BJ (cell line): ENCODE measurements around the gene TRRAP. TPM values are rescaled to one million over a fixed set of nuclear protein-coding genes. Genes with fewer than 3 reads are reported as not detected.

ENCODE experiments used
- CTCF ChIA-PET: fragments of 350-600 bp; formaldehyde crosslinking; extraction: SDS; loops from one replicate; lab custom pipeline; 2021; ENCODE audit warnings: antibody characterized with exemption, inconsistent platforms; lab: Yijun Ruan, JAX
- POLR2A ChIA-PET: fragments of 300-600 bp; sonication (Branson Sonifier 250); formaldehyde crosslinking; extraction: SDS; loops from one replicate; lab custom pipeline; 2021; ENCODE audit warnings: antibody characterized with exemption; lab: Charles Lee
- DNase-seq: peaks from one replicate; pipeline ENCODE4 v3.0.0-alpha.2; 2011; ENCODE audit warnings: low read depth
- H3K27me3 ChIP-seq: 2 replicates; pipeline ENCODE4 v1.6.0; 2011; ENCODE audit warnings: low read length; ENCODE audit not compliant: control insufficient read depth, insufficient read depth
- H3K36me3 ChIP-seq: 2 replicates; pipeline ENCODE4 v1.5.1; 2011; ENCODE audit warnings: low read length; ENCODE audit not compliant: control insufficient read depth, insufficient read depth
- H3K4me3 ChIP-seq: 2 replicates; pipeline ENCODE4 v1.5.1; 2011; ENCODE audit warnings: low read depth, mild to moderate bottlenecking, control low read depth, low read length
- CTCF ChIP-seq: IDR thresholded peaks from 2 replicates; pipeline ENCODE4 v1.5.1; 2011; ENCODE audit warnings: low read depth, mild to moderate bottlenecking, control low read depth, inconsistent platforms, low read length, moderate library complexity; ENCODE audit not compliant: insufficient read depth
- polyA plus RNA-seq: library from polyadenylated mRNA; depleted of rRNA; stranded (reverse); fragments of >200 nt; gene quantifications from 2 replicates; pipeline ENCODE4 v1.2.3, GENCODE V29; 2011

The TRRAP gene
- polyA plus RNA-seq, 1 experiment = 17.2 TPM

- ChIA-PET CTCF (no interaction called here), POLR2A (no interaction called here)
- no peak for TF ChIP-seq CTCF
Measured at GRCh38 chr7:98860071-98860470, 18.3 kb upstream of the TRRAP start.

GRCh38 chr7:98862203-98862602 is 16.1 kb upstream of the TRRAP start:
- ChIA-PET CTCF (interaction anchor here (0.6 to 2.5 kb wide), 3 partner anchors 16 to 229 kb away, joined by 3 to 10 read pairs (median 4); partner anchors contain the start of gene TRRAP), POLR2A (no interaction called here)
- H3K27me3 ChIP-seq = no peaks in the 10 kb centered on the region
- no peak for DNase-seq
- no peak overlapping the region for H3K4me3 ChIP-seq
- no peaks in the 10 kb centered on the region for H3K36me3 ChIP-seq
- TF ChIP-seq CTCF = no peak

More at GRCh38 chr7:98860071-98860470, 18.3 kb upstream of the TRRAP start:
- Histone ChIP-seq H3K27me3 (no peaks in the 10 kb centered on the region), H3K4me3 (no peak overlapping the region), H3K36me3 (no peaks in the 10 kb centered on the region)
- DNase-seq = no peak

- ChIA-PET POLR2A (no interaction called here), CTCF (interaction anchor here (1.4 to 2.5 kb wide), 2 partner anchors 16 to 21 kb away, joined by 4 to 10 read pairs; partner anchors contain the start of gene TRRAP)
- H3K36me3 ChIP-seq = no peaks in the 10 kb centered on the region
- no peak for DNase-seq
- no peak overlapping the region for H3K4me3 ChIP-seq
- no peaks in the 10 kb centered on the region for H3K27me3 ChIP-seq
- no peak for TF ChIP-seq CTCF
Measured at GRCh38 chr7:98862716-98863420, 15.5 kb upstream of the TRRAP start.

GRCh38 chr7:98863601-98864000 is 14.7 kb upstream of the TRRAP start:
- no peak overlapping the region for H3K4me3 ChIP-seq
- no peak for DNase-seq
- POLR2A ChIA-PET = no interaction called here
- CTCF ChIA-PET = no interaction called here
- H3K27me3 ChIP-seq = peaks cover 4% of the 10 kb centered on the region; the same call in 1 of the 2 replicates
- no peak for TF ChIP-seq CTCF
- H3K36me3 ChIP-seq = no peaks in the 10 kb centered on the region

- CTCF ChIA-PET = interaction anchor here (1.7 to 2.1 kb wide), 2 partner anchors 13 to 23 kb away, joined by 4 to 9 read pairs; partner anchors contain the start of gene TRRAP
Measured at GRCh38 chr7:98864731-98865453, 13.4 kb upstream of the TRRAP start.

More at GRCh38 chr7:98864731-98865453, 13.4 kb upstream of the TRRAP start:
- no peak for TF ChIP-seq CTCF
- POLR2A ChIA-PET = no interaction called here
- no peak overlapping the region for H3K4me3 ChIP-seq
- no peak for DNase-seq
- H3K36me3 ChIP-seq = no peaks in the 10 kb centered on the region
- peaks cover 10% of the 10 kb centered on the region for H3K27me3 ChIP-seq
